CD4-positive, alpha-beta T cell treated with Interleukin-10 for 1 hour (primary cell): ENCODE results near the gene MAST3.
A peak's percentile ranks its signal among the peaks of the same experiment; 100 is the strongest.

Experiments
- DNase-seq: peaks from one replicate; pipeline ENCODE4 v3.0.0-alpha.2; 2020

Gene MAST3

GRCh38 chr19:18114483-18114882, 16.9 kb downstream of the MAST3 start:
- DNase-seq = no peak

DNA sequence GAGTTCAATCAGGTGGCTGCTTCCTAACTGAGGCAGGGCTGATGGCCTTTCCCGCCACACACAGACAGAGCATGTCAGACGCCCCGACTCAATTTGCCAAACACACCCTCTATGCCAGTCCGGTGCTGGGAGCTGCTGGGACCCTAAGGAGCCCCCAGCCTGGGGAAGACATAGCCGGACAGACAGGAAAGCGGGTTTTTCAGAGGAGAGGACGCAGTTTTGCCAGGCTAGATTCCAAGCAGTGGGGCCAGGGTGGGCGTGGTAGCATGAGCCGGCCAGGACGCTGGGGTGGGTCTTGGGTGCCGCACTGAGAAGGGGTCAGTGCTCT, 19.8 kb downstream of the MAST3 start:
- no peak for DNase-seq

DNA sequence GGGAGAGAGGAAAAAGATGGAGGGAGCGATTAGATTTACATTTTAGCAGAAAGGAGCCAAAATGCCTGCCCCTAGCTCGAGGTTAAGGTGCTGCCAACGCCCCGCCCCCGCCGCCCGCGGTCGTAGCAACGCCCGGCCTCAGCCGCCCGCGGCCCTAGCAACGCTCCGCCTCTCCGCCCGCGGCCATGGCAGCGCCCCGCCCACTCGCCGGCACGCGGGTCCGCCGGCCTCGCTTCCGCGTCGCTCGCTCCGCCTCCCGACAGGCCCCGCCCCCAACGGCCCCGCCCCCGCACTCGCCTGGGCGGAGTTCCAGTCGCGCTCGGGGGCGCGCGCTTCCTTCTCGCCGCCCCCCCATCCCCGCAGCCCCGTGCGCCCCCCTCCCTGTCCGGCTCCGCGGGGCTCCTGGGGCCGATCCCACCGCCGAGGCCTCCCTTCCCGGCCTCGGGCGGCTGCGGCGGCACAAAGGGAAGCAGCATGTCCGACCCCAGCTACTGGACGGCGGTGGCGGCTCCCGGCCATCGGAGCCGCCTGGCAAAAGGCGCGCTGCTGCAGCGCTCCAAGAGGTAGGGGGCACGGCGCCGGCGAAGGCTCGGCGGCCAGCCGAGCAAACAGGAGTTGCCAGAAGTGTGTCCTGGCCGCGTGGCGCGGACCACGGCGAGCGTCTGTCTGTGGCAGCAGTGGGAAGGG, 20.3 kb downstream of the MAST3 start:
- DNase-seq = peak; percentile 96

- DNase-seq = no peak
Observed at GRCh38 chr19:18118420-18119012, 20.9 kb downstream of the MAST3 start.

- DNase-seq = peak; percentile 60
Observed at GRCh38 chr19:18119013-18119716, 21.6 kb downstream of the MAST3 start.

DNA sequence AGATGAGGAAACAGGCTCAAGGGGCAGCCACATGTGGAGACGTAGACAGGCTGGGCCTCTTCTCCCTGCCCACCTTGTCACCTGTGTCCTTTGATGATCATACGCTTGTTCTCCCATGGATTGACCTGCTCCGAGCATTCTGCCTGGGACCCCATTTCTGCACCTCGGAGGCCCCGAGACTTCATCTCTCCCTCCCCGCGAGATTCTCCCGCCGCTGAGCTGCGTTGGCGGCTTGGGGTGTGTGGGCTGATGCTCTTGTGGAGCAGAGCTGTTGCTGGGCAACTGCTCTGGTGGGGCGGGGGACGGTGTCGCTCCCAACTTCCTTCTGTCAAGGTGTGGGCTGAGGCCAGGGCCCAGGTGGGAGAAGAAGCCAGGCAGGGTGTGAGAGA, 22.1 kb downstream of the MAST3 start:
- peak; percentile 66 for DNase-seq

DNA sequence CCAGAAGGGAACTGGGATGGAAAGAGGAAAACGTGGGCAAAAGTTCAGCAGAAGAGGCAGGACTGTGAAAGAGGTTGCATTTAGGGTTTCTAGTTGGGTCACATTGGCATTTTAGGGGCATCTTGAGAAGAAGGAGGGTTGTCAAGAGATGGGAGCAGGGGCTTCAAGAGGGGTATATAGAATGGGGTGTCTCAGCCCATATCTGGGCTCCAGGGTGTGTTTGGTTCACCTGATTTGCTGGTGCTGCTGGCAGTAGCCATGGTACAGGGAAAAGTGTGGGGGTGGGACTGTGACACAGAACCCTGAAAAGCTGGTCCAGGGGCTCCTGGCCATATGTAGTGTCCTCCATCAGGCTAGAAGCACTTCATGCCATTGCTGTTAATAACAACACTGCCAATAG, 22.5 kb downstream of the MAST3 start:
- DNase-seq = no peak

GRCh38 chr19:18121166-18121565, 23.6 kb downstream of the MAST3 start:
- no peak for DNase-seq

DNA sequence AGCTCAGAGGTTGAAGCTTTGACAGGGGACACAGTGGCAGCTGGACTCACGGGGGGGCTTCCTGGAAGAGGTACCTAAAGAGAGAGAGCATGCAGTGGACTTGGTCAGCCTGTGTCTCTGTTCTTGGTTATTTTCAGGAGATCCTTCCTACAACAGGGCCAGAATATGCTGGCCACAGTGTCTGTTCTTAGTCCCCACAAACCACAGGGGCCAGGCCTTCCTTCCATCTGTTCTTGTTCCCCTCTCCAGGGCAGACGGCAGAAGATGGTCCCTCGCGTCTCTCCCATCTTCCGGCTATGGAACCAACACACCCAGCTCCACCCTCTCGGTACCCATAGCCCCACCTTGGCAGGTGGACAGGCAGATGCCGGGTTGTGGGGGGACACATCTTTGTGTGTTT, 24.8 kb downstream of the MAST3 start:
- no peak for DNase-seq

DNA sequence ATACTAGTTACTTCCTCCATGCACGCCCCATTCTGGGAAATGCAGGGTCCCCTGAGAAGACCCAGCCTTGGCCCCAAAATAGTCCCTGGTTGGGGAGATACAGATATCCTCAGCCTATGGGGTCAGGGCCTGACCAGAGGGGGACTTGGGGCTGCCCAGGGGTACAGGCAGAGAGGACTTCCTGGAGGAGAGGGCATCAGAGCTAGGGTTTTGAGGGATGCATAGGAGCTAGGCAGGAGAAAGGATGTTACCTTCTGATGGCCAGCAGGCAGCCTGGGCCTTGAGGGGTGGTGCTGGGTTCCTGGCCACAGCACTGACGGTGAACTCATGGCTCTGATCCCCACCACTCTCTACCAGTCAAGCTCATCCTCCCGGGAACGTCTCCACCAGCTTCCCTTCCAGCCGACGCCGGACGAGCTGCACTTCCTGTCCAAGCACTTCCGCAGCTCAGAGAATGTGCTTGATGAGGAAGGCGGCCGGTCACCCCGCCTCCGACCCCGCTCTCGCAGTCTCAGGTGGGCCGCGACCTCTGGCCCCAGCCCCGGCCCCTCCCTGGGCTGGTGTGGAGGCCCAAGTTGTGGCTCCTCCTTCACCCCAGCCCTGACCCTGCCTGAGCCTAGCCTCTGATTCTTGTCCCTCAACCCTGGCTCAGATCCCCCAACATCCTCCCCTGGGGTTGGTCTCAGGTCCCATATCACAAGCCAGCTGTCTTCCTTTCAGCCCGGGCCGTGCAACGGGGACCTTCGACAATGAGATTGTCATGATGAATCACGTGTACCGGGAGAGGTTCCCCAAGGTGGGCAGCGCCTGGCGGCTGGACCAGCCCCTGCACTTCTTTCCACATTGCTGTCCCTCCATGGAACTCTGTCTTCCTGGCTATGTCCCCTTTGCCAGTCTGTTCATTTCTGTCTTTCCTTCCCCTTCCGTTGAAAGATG, 25.6 kb downstream of the MAST3 start:
- DNase-seq = no peak

DNA sequence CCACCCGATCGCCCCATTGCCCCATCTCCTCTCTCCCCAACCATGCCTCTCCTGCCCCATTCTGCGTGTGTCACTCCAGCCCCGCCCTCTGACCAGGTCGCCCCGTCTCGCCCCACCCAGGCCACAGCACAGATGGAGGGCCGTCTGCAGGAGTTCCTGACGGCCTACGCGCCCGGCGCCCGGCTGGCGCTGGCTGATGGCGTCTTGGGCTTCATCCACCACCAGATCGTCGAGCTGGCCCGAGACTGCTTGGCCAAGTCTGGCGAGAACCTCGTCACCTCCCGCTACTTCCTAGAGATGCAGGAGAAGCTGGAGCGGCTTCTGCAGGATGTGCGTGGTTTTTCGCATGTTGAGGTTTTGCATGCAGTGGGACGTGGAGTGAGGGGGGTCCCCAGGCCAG, 26.2 kb downstream of the MAST3 start:
- DNase-seq = no peak

- no peak for DNase-seq
Observed at GRCh38 chr19:18126097-18126496, 28.5 kb downstream of the MAST3 start.

GRCh38 chr19:18128044-18128443, 30.5 kb downstream of the MAST3 start:
- peak; percentile 27 for DNase-seq

- no peak for DNase-seq
Observed at GRCh38 chr19:18128805-18129204, 31.2 kb downstream of the MAST3 start.

- DNase-seq = no peak
Observed at GRCh38 chr19:18130523-18131242, 33.1 kb downstream of the MAST3 start.

DNA sequence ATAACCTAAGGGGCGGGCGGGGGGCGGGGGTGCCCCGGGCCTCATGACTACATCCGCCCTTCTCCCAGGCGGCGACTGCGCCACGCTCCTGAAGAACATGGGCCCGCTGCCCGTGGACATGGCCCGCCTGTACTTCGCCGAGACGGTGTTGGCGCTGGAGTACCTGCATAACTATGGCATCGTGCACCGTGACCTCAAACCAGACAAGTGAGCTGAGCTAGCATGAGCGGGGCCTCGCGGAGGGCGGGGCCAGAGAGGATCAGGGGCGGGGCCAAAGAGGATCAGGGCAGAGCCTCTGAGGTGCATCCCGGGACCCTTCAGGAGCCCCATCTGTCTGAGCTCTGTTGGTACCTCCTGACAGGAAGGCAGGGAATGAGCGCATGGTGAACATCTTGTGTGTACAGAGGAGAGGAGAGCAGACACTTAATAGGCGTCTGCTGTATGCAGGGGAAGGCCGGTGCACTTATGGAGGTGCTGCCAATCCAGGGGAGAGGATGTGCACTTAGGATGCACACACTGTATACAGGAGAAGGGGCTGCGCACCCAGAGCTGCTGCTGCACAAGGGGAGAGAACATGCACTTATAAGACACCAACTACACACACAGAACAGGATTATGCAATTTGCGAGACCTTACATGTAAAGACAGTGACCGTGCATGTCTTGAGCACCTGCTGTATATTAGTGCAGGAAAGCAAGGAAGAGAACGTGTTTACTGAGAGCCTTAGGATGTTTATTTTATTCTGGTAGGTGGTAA, 34.4 kb downstream of the MAST3 start:
- no peak for DNase-seq

- DNase-seq = no peak
Observed at GRCh38 chr19:18135712-18136584, 38.4 kb downstream of the MAST3 start.

- DNase-seq = no peak
Observed at GRCh38 chr19:18137242-18137641, 39.7 kb downstream of the MAST3 start.

DNA sequence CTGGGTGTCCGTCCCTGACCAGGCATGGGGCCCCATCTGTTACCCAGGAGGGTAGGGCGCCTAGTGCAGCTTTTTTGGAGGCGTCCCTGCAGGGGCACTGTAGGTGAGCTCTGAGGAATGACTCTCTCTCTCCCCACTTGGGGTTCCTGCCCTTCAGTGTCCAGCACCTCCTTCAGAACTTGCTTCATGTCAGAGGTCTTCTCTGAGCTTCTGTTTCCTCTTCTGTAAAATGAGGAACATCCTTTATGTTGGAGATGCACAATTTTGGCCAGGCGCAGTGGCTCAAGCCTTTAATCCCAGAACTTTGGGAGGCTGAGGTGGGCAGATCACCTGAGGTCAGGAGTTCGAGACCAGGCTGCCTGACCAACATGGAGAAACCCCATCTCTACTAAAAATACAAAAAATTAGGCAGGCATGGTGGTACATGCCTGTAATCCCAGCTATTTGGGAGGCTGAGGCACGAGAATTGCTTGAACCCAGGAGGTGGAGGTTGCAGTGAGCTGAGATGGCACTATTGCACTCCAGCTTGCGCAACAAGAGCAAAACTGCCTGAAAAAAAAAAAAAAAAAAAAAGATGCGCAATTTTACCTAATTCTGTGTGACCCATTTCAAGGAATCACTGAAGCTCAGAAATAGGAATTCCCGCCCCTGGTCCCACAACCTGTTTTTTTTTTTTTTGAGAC, 40.2 kb downstream of the MAST3 start:
- DNase-seq = no peak

GRCh38 chr19:18140473-18140872, 42.9 kb downstream of the MAST3 start:
- no peak for DNase-seq
